ENCODE results near the gene ATP6V1B1.

The ATP6V1B1 gene

DNA sequence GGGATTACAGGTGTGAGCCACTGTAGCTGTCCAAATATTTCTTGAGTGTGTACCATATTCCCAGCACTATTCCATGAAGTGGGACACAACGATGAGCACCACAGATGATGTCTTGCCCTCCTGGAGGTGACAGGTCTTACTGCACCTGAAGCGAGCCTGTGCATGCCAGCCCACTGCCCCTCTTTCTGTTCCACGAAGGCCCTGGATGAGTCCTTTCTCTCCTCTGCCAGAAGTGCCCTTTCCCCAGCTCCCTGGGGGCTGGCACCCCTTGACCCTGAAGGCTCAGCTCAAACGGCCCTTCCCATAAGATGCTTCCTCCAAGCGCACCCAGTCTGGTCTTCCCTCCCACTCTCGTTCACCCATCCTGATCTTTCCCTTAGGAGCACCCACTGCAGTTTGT lies 5.5 kb downstream of the ATP6V1B1 start:
- no peak overlapping the region for H3K4me3 ChIP-seq (ENCODE audit: control insufficient read depth in 1 of 7, extremely low read depth in 1 of 7, insufficient read depth in 4 of 7, low read depth in 2 of 7, low read length in 6 of 7)
- H3K36me3 ChIP-seq (ENCODE audit: control insufficient read depth in 4 of 4, insufficient read depth in 4 of 4, low read length in 3 of 4) = no peaks in the 10 kb centered on the region
- H3K27me3 ChIP-seq (replicated peaks in 2 of 5; ENCODE audit: control insufficient read depth in 4 of 5, insufficient read depth in 5 of 5, low read length in 4 of 5) = peaks cover 2 to 34% (median 14%) of the 10 kb centered on the region in 5 experiments
- H3K9me3 ChIP-seq (ENCODE audit: control extremely low read depth in 1 of 5, control insufficient read depth in 4 of 5, insufficient read depth in 2 of 5, low read depth in 1 of 5, low read length in 4 of 5) = no peaks in the 10 kb centered on the region
- DNase-seq = no peak
- H3K27ac ChIP-seq (ENCODE audit: insufficient read depth in 1 of 2, low read depth in 1 of 2, low read length in 2 of 2, poor library complexity in 1 of 2, severe bottlenecking in 2 of 2) = no peak overlapping the region
- CTCF ChIA-PET = interaction anchor here (0.8 to 4.1 kb wide), 6 partner anchors 8 to 637 kb away, joined by 3 to 25 read pairs (median 3); no protein-coding TSS in a partner anchor
- POLR2A ChIA-PET = no interaction called here
- WGBS (ENCODE audit: insufficient coverage) = 90% methylated on average over 4 of the region's 6 CpGs
- H3K4me1 ChIP-seq (ENCODE audit: control extremely low read depth in 1 of 4, control insufficient read depth in 4 of 4, insufficient read depth in 4 of 4, low read length in 3 of 4) = no peaks in the 10 kb centered on the region

DNA sequence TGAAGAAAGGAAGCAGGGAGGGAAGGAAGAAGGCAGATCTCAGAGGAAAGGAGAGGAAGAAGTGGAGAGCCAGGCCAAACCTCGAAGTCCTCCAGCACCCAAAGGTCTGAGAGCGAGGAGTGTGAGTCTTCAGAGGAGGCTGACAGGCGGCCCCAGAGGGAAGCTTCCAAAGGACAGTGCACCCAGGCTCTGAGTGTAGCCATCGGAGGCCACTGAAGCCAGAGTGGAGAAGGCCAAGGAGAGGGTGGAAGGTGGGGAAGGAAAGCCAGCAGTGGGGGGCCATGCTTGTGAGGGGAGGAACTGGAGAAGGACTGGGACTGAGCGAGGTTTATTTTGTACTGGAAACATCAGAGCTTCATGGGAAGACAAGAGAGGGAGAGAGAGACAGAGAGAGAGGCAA lies 6.0 kb downstream of the ATP6V1B1 start:
- WGBS (ENCODE audit: insufficient coverage) = 85% methylated on average over 5 of the region's 5 CpGs
- H3K36me3 ChIP-seq (ENCODE audit: control insufficient read depth in 4 of 4, insufficient read depth in 4 of 4, low read length in 3 of 4) = no peaks in the 10 kb centered on the region
- CTCF ChIA-PET = interaction anchor here (0.8 to 4.1 kb wide), 6 partner anchors 8 to 637 kb away, joined by 3 to 25 read pairs (median 3); no protein-coding TSS in a partner anchor
- H3K4me1 ChIP-seq (ENCODE audit: control extremely low read depth in 1 of 4, control insufficient read depth in 4 of 4, insufficient read depth in 4 of 4, low read length in 3 of 4) = no peaks in the 10 kb centered on the region
- no peak overlapping the region for H3K27ac ChIP-seq (ENCODE audit: insufficient read depth in 1 of 2, low read depth in 1 of 2, low read length in 2 of 2, poor library complexity in 1 of 2, severe bottlenecking in 2 of 2)
- no peaks in the 10 kb centered on the region for H3K9me3 ChIP-seq (ENCODE audit: control extremely low read depth in 1 of 5, control insufficient read depth in 4 of 5, insufficient read depth in 2 of 5, low read depth in 1 of 5, low read length in 4 of 5)
- no peak for DNase-seq
- POLR2A ChIA-PET = no interaction called here
- peaks cover 2 to 34% (median 14%) of the 10 kb centered on the region in 5 experiments for H3K27me3 ChIP-seq (replicated peaks in 2 of 5; ENCODE audit: control insufficient read depth in 4 of 5, insufficient read depth in 5 of 5, low read length in 4 of 5)
- no peak overlapping the region for H3K4me3 ChIP-seq (ENCODE audit: control insufficient read depth in 1 of 7, extremely low read depth in 1 of 7, insufficient read depth in 4 of 7, low read depth in 2 of 7, low read length in 6 of 7)

DNA sequence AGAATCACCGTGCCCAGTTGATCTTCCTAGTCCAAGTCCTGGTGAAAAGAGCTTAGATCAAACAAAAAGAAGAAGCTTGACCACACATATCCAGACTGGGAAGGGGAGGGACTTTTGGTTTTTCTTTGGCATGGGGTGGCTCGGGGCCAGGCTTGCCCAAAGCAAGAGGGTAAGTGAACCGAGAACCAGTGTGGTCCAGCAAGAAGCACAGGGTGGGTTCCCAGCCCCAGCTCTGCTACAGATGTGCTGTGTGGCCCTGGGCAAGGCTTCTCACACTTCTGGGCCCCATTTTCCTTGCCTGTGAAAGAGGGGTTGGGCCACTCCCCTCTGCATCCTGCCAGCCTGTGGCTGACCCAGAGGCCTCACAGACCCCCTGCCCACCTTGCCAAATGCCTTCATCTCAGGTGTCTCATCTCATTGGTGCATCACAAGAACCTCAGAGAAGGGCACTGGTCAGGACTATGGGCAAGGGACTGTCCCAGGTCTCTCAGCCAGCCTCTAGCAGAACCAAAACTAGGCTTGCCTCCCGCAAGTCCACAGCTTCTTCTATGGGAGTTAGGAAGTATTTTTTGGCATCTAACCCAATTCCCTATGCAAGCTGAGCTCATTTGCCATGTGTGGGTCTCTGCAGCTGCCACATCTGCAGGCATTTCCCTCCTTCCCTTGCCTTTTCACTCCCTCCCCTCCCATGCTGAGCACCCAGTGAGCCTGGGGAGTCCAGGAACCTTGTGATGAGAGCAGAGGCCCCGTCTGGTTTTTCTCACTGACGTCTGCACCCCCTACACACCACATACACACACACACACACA lies 6.9 kb downstream of the ATP6V1B1 start:
- H3K4me1 ChIP-seq (ENCODE audit: control extremely low read depth in 1 of 4, control insufficient read depth in 4 of 4, insufficient read depth in 4 of 4, low read length in 3 of 4) = peaks cover 0 to 8% (median 3%) of the 10 kb centered on the region in 4 experiments
- no peak for DNase-seq
- no peaks in the 10 kb centered on the region for H3K36me3 ChIP-seq (ENCODE audit: control insufficient read depth in 4 of 4, insufficient read depth in 4 of 4, low read length in 3 of 4)
- peaks cover 2 to 38% (median 16%) of the 10 kb centered on the region in 5 experiments for H3K27me3 ChIP-seq (replicated peaks in 2 of 5; ENCODE audit: control insufficient read depth in 4 of 5, insufficient read depth in 5 of 5, low read length in 4 of 5)
- POLR2A ChIA-PET = no interaction called here
- no peaks in the 10 kb centered on the region for H3K9me3 ChIP-seq (ENCODE audit: control extremely low read depth in 1 of 5, control insufficient read depth in 4 of 5, insufficient read depth in 2 of 5, low read depth in 1 of 5, low read length in 4 of 5)
- CTCF ChIA-PET = interaction anchor here (1.2 to 4.1 kb wide), 4 partner anchors 21 to 638 kb away, joined by 3 to 25 read pairs (median 10); no protein-coding TSS in a partner anchor
- no peak overlapping the region for H3K27ac ChIP-seq (ENCODE audit: insufficient read depth in 1 of 2, low read depth in 1 of 2, low read length in 2 of 2, poor library complexity in 1 of 2, severe bottlenecking in 2 of 2)
- H3K4me3 ChIP-seq (ENCODE audit: control insufficient read depth in 1 of 7, extremely low read depth in 1 of 7, insufficient read depth in 4 of 7, low read depth in 2 of 7, low read length in 6 of 7) = no peak overlapping the region
- WGBS (ENCODE audit: insufficient coverage) = 82% methylated on average over 4 of the region's 6 CpGs

DNA sequence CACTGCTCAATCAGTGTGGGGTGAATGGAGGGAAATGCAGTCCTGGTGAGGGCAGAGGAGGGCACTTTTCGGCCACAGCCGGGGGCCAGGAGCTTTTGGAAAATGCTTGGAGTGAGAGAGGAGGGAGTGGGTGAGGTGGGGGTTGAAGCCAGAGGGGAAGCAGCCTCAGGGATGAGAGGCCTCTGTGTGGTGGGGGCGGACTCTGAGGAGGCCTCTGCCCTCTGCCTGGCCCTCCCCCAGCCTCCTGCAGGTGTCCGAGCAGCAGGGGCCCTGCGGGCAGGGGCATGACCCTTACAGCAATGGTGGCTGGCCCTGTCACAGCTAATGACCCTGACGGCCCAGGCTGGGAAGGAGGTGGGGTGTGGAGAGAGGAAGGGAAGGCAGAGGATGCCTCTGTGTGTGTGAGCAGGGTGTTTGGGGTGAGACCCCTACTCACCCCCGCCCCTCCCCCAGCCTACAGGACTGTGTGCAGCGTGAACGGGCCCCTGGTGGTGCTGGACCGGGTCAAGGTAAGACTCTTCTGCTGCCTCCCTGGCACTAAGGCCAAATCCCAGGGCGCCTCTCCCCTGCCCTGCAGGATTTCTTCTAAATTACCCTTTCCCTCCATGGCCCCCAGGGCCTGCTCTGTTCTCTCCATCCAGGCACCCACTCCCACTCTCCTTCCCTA lies 7.6 kb downstream of the ATP6V1B1 start:
- H3K4me3 ChIP-seq (ENCODE audit: control insufficient read depth in 1 of 7, extremely low read depth in 1 of 7, insufficient read depth in 4 of 7, low read depth in 2 of 7, low read length in 6 of 7) = no peak overlapping the region
- WGBS (ENCODE audit: insufficient coverage) = 98% methylated on average over 7 of the region's 11 CpGs
- H3K4me1 ChIP-seq (ENCODE audit: control extremely low read depth in 1 of 4, control insufficient read depth in 4 of 4, insufficient read depth in 4 of 4, low read length in 3 of 4) = peaks cover 0 to 15% (median 6%) of the 10 kb centered on the region in 4 experiments
- POLR2A ChIA-PET = no interaction called here
- no peak for DNase-seq
- H3K9me3 ChIP-seq (ENCODE audit: control extremely low read depth in 1 of 5, control insufficient read depth in 4 of 5, insufficient read depth in 2 of 5, low read depth in 1 of 5, low read length in 4 of 5) = no peaks in the 10 kb centered on the region
- no peak overlapping the region for H3K27ac ChIP-seq (ENCODE audit: insufficient read depth in 1 of 2, low read depth in 1 of 2, low read length in 2 of 2, poor library complexity in 1 of 2, severe bottlenecking in 2 of 2)
- no peaks in the 10 kb centered on the region for H3K36me3 ChIP-seq (ENCODE audit: control insufficient read depth in 4 of 4, insufficient read depth in 4 of 4, low read length in 3 of 4)
- CTCF ChIA-PET = interaction anchor here (1.1 to 4.1 kb wide), 4 partner anchors 18 to 73 kb away, joined by 3 to 25 read pairs (median 10); no protein-coding TSS in a partner anchor
- H3K27me3 ChIP-seq (replicated peaks in 2 of 5; ENCODE audit: control insufficient read depth in 4 of 5, insufficient read depth in 5 of 5, low read length in 4 of 5) = peaks cover 2 to 35% (median 14%) of the 10 kb centered on the region in 5 experiments

DNA sequence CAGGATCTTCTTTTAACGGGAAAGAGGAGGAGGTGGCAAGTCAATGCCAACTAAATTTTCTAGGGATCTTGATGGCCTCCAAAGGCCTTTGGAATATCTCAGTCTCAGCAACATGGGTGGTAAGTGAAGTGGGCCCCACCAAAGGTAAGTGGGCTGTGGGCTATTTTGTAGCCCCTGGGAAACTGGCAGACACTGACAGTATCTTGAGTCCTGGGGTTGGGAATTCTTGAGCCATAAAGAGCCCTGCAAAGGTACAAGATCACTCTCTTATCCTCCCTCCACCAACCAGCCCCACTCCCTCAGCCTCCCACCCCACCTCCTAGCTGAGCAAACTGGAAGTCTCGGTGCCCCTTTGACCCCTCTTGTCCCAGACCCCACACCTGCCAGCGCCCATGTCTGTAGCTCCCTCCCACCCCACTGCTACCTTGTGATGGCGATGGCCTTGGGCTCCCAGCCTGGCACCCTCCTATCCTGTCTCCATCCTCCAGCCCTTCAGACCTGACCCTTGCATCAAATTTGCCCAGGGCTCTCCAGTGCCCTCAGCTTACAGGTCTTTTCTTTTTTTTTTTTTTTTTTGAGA lies 8.5 kb downstream of the ATP6V1B1 start:
- Histone ChIP-seq H3K27ac (ENCODE audit: insufficient read depth in 1 of 2, low read depth in 1 of 2, low read length in 2 of 2, poor library complexity in 1 of 2, severe bottlenecking in 2 of 2) (no peak overlapping the region), H3K36me3 (ENCODE audit: control insufficient read depth in 4 of 4, insufficient read depth in 4 of 4, low read length in 3 of 4) (no peaks in the 10 kb centered on the region), H3K27me3 (replicated peaks in 2 of 5; ENCODE audit: control insufficient read depth in 4 of 5, insufficient read depth in 5 of 5, low read length in 4 of 5) (peaks cover 2 to 27% (median 16%) of the 10 kb centered on the region in 5 experiments), H3K4me1 (ENCODE audit: control extremely low read depth in 1 of 4, control insufficient read depth in 4 of 4, insufficient read depth in 4 of 4, low read length in 3 of 4) (peaks cover 0 to 18% (median 9%) of the 10 kb centered on the region in 4 experiments), H3K9me3 (ENCODE audit: control extremely low read depth in 1 of 5, control insufficient read depth in 4 of 5, insufficient read depth in 2 of 5, low read depth in 1 of 5, low read length in 4 of 5) (no peaks in the 10 kb centered on the region), H3K4me3 (ENCODE audit: control insufficient read depth in 1 of 7, extremely low read depth in 1 of 7, insufficient read depth in 4 of 7, low read depth in 2 of 7, low read length in 6 of 7) (no peak overlapping the region)
- WGBS (ENCODE audit: insufficient coverage) = 96% methylated on average over 4 of the region's 4 CpGs
- CTCF ChIA-PET = interaction anchor here (1.1 to 4.1 kb wide), 2 partner anchors 17 to 73 kb away, joined by 4 to 25 read pairs; no protein-coding TSS in a partner anchor
- no peak for DNase-seq
- POLR2A ChIA-PET = no interaction called here

DNA sequence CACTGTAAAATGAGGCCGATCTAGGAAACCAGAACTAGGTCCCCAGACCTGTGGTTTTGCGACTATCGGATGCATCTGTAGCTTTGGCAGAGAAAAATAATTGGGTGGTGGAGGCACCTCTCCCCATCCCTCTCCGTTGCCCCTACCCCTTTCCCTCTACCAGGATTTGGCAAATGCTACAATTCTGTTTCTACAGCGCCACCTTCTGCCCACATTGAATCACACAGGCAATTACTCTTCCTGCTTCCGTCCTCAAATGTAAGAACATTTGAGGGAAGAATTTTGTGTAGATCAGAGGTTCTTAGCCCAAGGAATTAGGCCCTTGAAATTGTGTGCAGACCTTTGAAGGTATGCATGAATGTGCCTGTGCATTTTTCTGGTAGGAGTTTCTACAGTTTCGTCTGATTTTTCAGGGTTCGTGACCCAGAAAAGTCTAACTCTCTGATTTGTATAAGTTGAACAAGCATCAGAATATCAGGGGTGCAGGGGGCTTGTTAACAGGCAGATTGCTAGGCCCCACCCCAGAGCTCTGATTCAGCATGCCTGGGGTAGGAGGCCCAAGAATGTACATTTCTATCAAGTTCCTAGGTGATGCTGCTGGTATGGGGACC lies 11.2 kb downstream of the ATP6V1B1 start:
- no peaks in the 10 kb centered on the region for H3K36me3 ChIP-seq (ENCODE audit: control insufficient read depth in 4 of 4, insufficient read depth in 4 of 4, low read length in 3 of 4)
- H3K4me3 ChIP-seq (ENCODE audit: control insufficient read depth in 1 of 7, extremely low read depth in 1 of 7, insufficient read depth in 4 of 7, low read depth in 2 of 7, low read length in 6 of 7) = no peak overlapping the region
- POLR2A ChIA-PET = no interaction called here
- DNase-seq = peak; percentile 68 to 83 (median 75)
- H3K9me3 ChIP-seq (ENCODE audit: control extremely low read depth in 1 of 5, control insufficient read depth in 4 of 5, insufficient read depth in 2 of 5, low read depth in 1 of 5, low read length in 4 of 5) = no peaks in the 10 kb centered on the region
- H3K27ac ChIP-seq (ENCODE audit: insufficient read depth in 1 of 2, low read depth in 1 of 2, low read length in 2 of 2, poor library complexity in 1 of 2, severe bottlenecking in 2 of 2) = no peak overlapping the region
- 25% methylated on average over 4 of the region's 8 CpGs for WGBS (ENCODE audit: insufficient coverage)
- peaks cover 3 to 12% (median 9%) of the 10 kb centered on the region in 5 experiments for H3K27me3 ChIP-seq (replicated peaks in 2 of 5; ENCODE audit: control insufficient read depth in 4 of 5, insufficient read depth in 5 of 5, low read length in 4 of 5)
- CTCF ChIA-PET = interaction anchor here (0.7 to 3.9 kb wide), 27 partner anchors 10 to 648 kb away, joined by 3 to 62 read pairs (median 5); partner anchors contain the start of genes ATP6V1B1 and FIGLA
- peaks cover 0 to 18% (median 9%) of the 10 kb centered on the region in 4 experiments for H3K4me1 ChIP-seq (ENCODE audit: control extremely low read depth in 1 of 4, control insufficient read depth in 4 of 4, insufficient read depth in 4 of 4, low read length in 3 of 4)
